IMR-90 (cell line): ENCODE data around the gene SPATA3. TPM values are rescaled to one million over a fixed set of nuclear protein-coding genes. Genes with fewer than 3 reads are reported as not detected.

Experiments used
- ATAC-seq: fragments of 200-7000 bp; cut with Tn5 transposase; 2 replicates; pipeline ENCODE4 v1.9.1; 2020; ENCODE audit warnings: low read depth, mild to moderate bottlenecking, moderate library complexity
- BruUV-seq: library from RNA; stranded (reverse); fragments of 400-500 nt; replicated peaks from 2 replicates; lab custom pipeline; 2021; lab: Mats Ljungman, UMichigan
- CTCF ChIA-PET: fragments of 300-600 bp; formaldehyde crosslinking; extraction: SDS; loops from one replicate; lab custom pipeline; 2021; ENCODE audit warnings: antibody characterized with exemption; lab: Yijun Ruan, JAX
- POLR2A ChIA-PET: fragments of 300-600 bp; sonication (Branson Sonifier 250); formaldehyde crosslinking; loops from one replicate; lab custom pipeline; 2022; ENCODE audit warnings: antibody characterized with exemption; ENCODE audit not compliant: unreplicated experiment; lab: Charles Lee
- DNase-seq: peaks from one replicate; pipeline ENCODE4 v3.0.0; 2013
- H2AFZ ChIP-seq: replicated peaks from 2 replicates; pipeline ENCODE3; 2013; ENCODE audit warnings: low read length, mild to moderate bottlenecking; ENCODE audit not compliant: poor library complexity
- H2AK5ac ChIP-seq: 2 replicates; pipeline ENCODE4 v1.6.1; 2013; ENCODE audit warnings: low read depth, low read length, inconsistent platforms
- H2AK9ac ChIP-seq: replicated peaks from 2 replicates; pipeline ENCODE3; 2013; ENCODE audit warnings: mild to moderate bottlenecking, low read depth, low read length, moderate library complexity; ENCODE audit not compliant: poor library complexity
- H2BK120ac ChIP-seq: 2 replicates; pipeline ENCODE4 v1.6.1; 2013; ENCODE audit warnings: low read depth, low read length, inconsistent platforms
- H2BK15ac ChIP-seq: 3 replicates; pipeline ENCODE4 v1.6.1; 2013; ENCODE audit warnings: low read depth, low read length, inconsistent platforms
- H2BK20ac ChIP-seq: 2 replicates; pipeline ENCODE4 v1.6.1; 2013; ENCODE audit warnings: low read depth, mild to moderate bottlenecking, inconsistent platforms, low read length, moderate library complexity
- H2BK5ac ChIP-seq: 2 replicates; pipeline ENCODE4 v1.6.1; 2013; ENCODE audit warnings: mild to moderate bottlenecking, low read depth, low read length, inconsistent platforms; ENCODE audit not compliant: poor library complexity, severe bottlenecking
- H3K14ac ChIP-seq: replicated peaks from 2 replicates; pipeline ENCODE4 v1.6.1; 2013; ENCODE audit warnings: low read depth, low read length, inconsistent platforms
- H3K18ac ChIP-seq: 2 replicates; pipeline ENCODE4 v1.6.1; 2013; ENCODE audit warnings: low read depth, low read length, control low read depth
- H3K23ac ChIP-seq: 2 replicates; pipeline ENCODE4 v1.6.1; 2013; ENCODE audit warnings: low read depth, low read length, inconsistent platforms
- H3K27ac ChIP-seq: 2 replicates; pipeline ENCODE4 v1.5.1; 2013; ENCODE audit warnings: mild to moderate bottlenecking, control low read depth, low read length; ENCODE audit not compliant: insufficient read depth
- H3K27me3 ChIP-seq: 2 replicates; pipeline ENCODE4 v1.6.1; 2013; ENCODE audit warnings: low read length; ENCODE audit not compliant: control insufficient read depth, insufficient read depth
- H3K36me3 ChIP-seq: 2 replicates; pipeline ENCODE4 v1.6.1; 2013; ENCODE audit warnings: low read length, mixed read lengths; ENCODE audit not compliant: control insufficient read depth, insufficient read depth
- H3K4ac ChIP-seq: 2 replicates; pipeline ENCODE4 v1.6.1; 2013; ENCODE audit warnings: low read depth, low read length, inconsistent platforms
- H3K4me1 ChIP-seq: 2 replicates; pipeline ENCODE4 v1.6.1; 2013; ENCODE audit warnings: low read length, mixed read lengths; ENCODE audit not compliant: control insufficient read depth, insufficient read depth
- H3K4me2 ChIP-seq: 2 replicates; pipeline ENCODE4 v1.6.1; 2013; ENCODE audit warnings: low read depth, mild to moderate bottlenecking, control low read depth, low read length, moderate library complexity
- H3K4me3 ChIP-seq: 2 replicates; pipeline ENCODE4 v1.5.1; 2013; ENCODE audit warnings: low read depth, mild to moderate bottlenecking, control low read depth, low read length, moderate library complexity; ENCODE audit not compliant: insufficient read depth
- H3K56ac ChIP-seq: 2 replicates; pipeline ENCODE4 v1.6.1; 2013; ENCODE audit warnings: low read length, inconsistent platforms; ENCODE audit not compliant: insufficient read depth; ENCODE audit errors: extremely low read depth
- H3K79me1 ChIP-seq, 2 experiments: 2 replicates each; pipeline ENCODE4 v1.6.1; 2013; ENCODE audit warnings: low read length in 2 of 2, inconsistent platforms in 1 of 2, low read depth in 1 of 2
- H3K9ac ChIP-seq: 2 replicates; pipeline ENCODE4 v1.6.1; 2013; ENCODE audit warnings: low read depth, low read length, control low read depth
- H3K9me1 ChIP-seq: 2 replicates; pipeline ENCODE4 v1.6.1; 2013; ENCODE audit warnings: low read length, inconsistent platforms; ENCODE audit not compliant: insufficient read depth
- H3K9me3 ChIP-seq: 2 replicates; pipeline ENCODE4 v1.6.1; 2013; ENCODE audit warnings: low read length; ENCODE audit not compliant: control insufficient read depth, insufficient read depth
- H4K20me1 ChIP-seq: 2 replicates; pipeline ENCODE4 v1.6.1; 2013; ENCODE audit warnings: low read length, inconsistent platforms; ENCODE audit not compliant: insufficient read depth
- H4K5ac ChIP-seq: 2 replicates; pipeline ENCODE4 v1.6.1; 2013; ENCODE audit warnings: mild to moderate bottlenecking, low read depth, low read length, control low read depth
- H4K8ac ChIP-seq, 2 experiments: 2 replicates each; pipeline ENCODE4 v1.6.1; 2013; ENCODE audit warnings: low read depth in 2 of 2, low read length in 2 of 2, control low read depth in 1 of 2, inconsistent platforms in 1 of 2
- H4K91ac ChIP-seq: 2 replicates; pipeline ENCODE4 v1.6.1; 2013; ENCODE audit warnings: low read depth, low read length, inconsistent platforms; ENCODE audit not compliant: insufficient read depth
- CEBPB ChIP-seq: IDR thresholded peaks from 2 replicates; pipeline ENCODE4 v1.6.1; 2012; ENCODE audit warnings: low read depth, low read length, improper control_type of control experiment
- CHD1 ChIP-seq: IDR thresholded peaks from 2 replicates; pipeline ENCODE4 v1.6.1; 2012; ENCODE audit warnings: low read depth, low read length, improper control_type of control experiment
- CTCF ChIP-seq: conservative IDR thresholded peaks from 2 replicates; pipeline ENCODE4 v1.5.1; 2012; ENCODE audit warnings: mild to moderate bottlenecking, low read depth, low read length, improper control_type of control experiment
- FOS ChIP-seq: fragments of 150-350 bp; IDR thresholded peaks from 2 replicates; pipeline ENCODE4 v1.6.1; 2016; ENCODE audit warnings: low read depth, low read length
- MAFK ChIP-seq: IDR thresholded peaks from 2 replicates; pipeline ENCODE4 v1.6.1; 2012; ENCODE audit warnings: low read depth, low read length, improper control_type of control experiment
- MAZ ChIP-seq: IDR thresholded peaks from 2 replicates; pipeline ENCODE4 v1.6.1; 2012; ENCODE audit warnings: low read depth, mild to moderate bottlenecking, low read length, improper control_type of control experiment, moderate library complexity, borderline replicate concordance
- MXI1 ChIP-seq: IDR thresholded peaks from 2 replicates; pipeline ENCODE4 v1.6.1; 2012; ENCODE audit warnings: low read depth, mild to moderate bottlenecking, low read length, moderate library complexity, borderline replicate concordance
- NFE2L2 ChIP-seq: fragments of 150-350 bp; IDR thresholded peaks from 2 replicates; pipeline ENCODE4 v1.6.1; 2016; ENCODE audit warnings: low read depth, mild to moderate bottlenecking, low read length
- RCOR1 ChIP-seq: IDR thresholded peaks from 2 replicates; pipeline ENCODE4 v1.6.1; 2012; ENCODE audit warnings: mild to moderate bottlenecking, low read length, improper control_type of control experiment; ENCODE audit not compliant: insufficient replicate concordance
- USF2 ChIP-seq: fragments of 150-350 bp; IDR thresholded peaks from 2 replicates; pipeline ENCODE4 v1.6.1; 2017; ENCODE audit warnings: mild to moderate bottlenecking, antibody characterized with exemption, low read length, low read depth
- WGBS, 2 experiments: methylation state at CpG; one replicate each; pipeline versions ENCODE4 v1.1.5 to v1.1.7; 2013; ENCODE audit warnings: missing lambda C conversion rate in 2 of 2; ENCODE audit not compliant: insufficient read length in 1 of 2; ENCODE audit errors: extremely low coverage in 2 of 2; 5-methylcytosine and 5-hydroxymethylcytosine counted together
- dilution Hi-C: fragments of 300-500 bp; cut with HindIII; formaldehyde crosslinking; loops from one replicate; pipeline ENCODE4 v1.14.3; 2018; ENCODE audit warnings: low sequenced_read_pairs; ENCODE audit not compliant: unreplicated experiment
- in situ Hi-C: fragments of 300-500 bp; cut with MboI; formaldehyde crosslinking; loops from 3 replicates; pipeline ENCODE4 v1.14.3; 2019; ENCODE audit warnings: low sequenced_read_pairs, inconsistent platforms, mixed read lengths
- intact Hi-C: fragments of 100-400 bp; cut with micrococcal nuclease; formaldehyde crosslinking; loops from 2 replicates; pipeline ENCODE4 v1.10.0; 2022
- polyA plus RNA-seq, 3 experiments: library from polyadenylated mRNA; depleted of rRNA; stranded (reverse); fragments of >200 nt; gene quantifications; 2 replicates each; pipeline ENCODE4 v1.2.3, GENCODE V29; 2012; ENCODE audit warnings: low replicate concordance in 1 of 3
- total RNA-seq: library from RNA; depleted of rRNA; stranded (reverse); fragments of >200 nt; gene quantifications from 2 replicates; pipeline ENCODE4 v1.2.3, GENCODE V29; 2012

Gene SPATA3
- total and polyA plus RNA-seq, 2 of the 4 experiments (the other 2 are of a cell fraction): not detected

- no peak for DNase-seq
- Histone ChIP-seq H2AK9ac (no peak overlapping the region), H2BK5ac (no peak overlapping the region), H3K27ac (no peak overlapping the region), H3K27me3 (peaks cover 26% of the 10 kb centered on the region), H2BK120ac (no peak overlapping the region), H3K4me3 (no peak overlapping the region), H3K18ac (no peak overlapping the region), H4K20me1 (no peaks in the 10 kb centered on the region), H2AFZ (no peak overlapping the region), H3K4ac (no peak overlapping the region), H2BK15ac (no peak overlapping the region), H3K9me3 (no peaks in the 10 kb centered on the region), H2AK5ac (no peak overlapping the region), H3K4me2 (no peak overlapping the region), H3K56ac (no peak overlapping the region), H3K9me1 (no peaks in the 10 kb centered on the region), H4K91ac (no peak overlapping the region), H3K36me3 (no peaks in the 10 kb centered on the region), H3K23ac (no peak overlapping the region), H3K79me1 (no peaks in the 10 kb centered on the region), H3K4me1 (no peaks in the 10 kb centered on the region), H2BK20ac (no peak overlapping the region), H4K8ac (no peak overlapping the region), H4K5ac (no peak overlapping the region), H3K14ac (no peak overlapping the region), H3K9ac (no peak overlapping the region)
- TF ChIP-seq MAFK (no peak), NFE2L2 (no peak), CEBPB (no peak), MXI1 (no peak), CTCF (no peak), CHD1 (no peak), USF2 (no peak), MAZ (no peak), FOS (no peak), RCOR1 (no peak)
- dilution Hi-C loops: no loop called here
- CTCF ChIA-PET: no interaction called here
- in situ Hi-C loops: no loop called here
- no peak for ATAC-seq
- BruUV-seq: no TSS peak
- intact Hi-C loops: no loop called here
- WGBS, 2 experiments: 74% methylated on average over 6 of the region's 10 CpGs; no CpG with 5 or more reads in 1 of the 2 experiments
- POLR2A ChIA-PET: no interaction called here
Measured at GRCh38 chr2:230947908-230948365, 48.0 kb upstream of the SPATA3 start.
